ENCODE data around the gene LITAF. TPM values are rescaled to one million over a fixed set of nuclear protein-coding genes. Genes with fewer than 3 reads are reported as not detected.

LITAF gene
- total RNA-seq, 2 experiments from 2014 or later = 12.2 to 43.2 TPM

DNA sequence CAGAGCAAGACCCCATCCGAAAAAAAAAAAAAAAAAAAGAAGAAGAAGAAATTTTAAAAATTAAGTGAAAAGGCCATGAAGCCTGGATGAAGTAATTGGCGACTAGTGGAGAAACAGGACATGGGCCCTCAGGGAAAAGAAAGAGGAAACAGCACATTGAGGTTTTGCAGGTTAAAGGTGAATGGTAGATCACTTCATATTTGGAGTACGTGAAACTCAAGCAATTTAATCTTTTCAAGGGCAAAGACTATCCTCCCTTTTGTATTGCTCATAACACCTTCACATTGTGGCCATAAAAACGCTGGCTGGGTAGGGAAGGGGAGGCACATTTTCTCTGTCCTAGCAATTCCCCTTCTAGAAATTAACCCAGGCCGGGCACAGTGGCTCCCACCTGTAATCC lies 53.1 kb downstream of the LITAF start:
- Histone ChIP-seq H3K4me1 (ENCODE audit: insufficient read depth, low read length, poor library complexity, severe bottlenecking) (peaks cover 7% of the 10 kb centered on the region), H4K20me1 (ENCODE audit: insufficient read depth, low read length) (no peaks in the 10 kb centered on the region), H3K79me2 (ENCODE audit: insufficient read depth, low read depth, low read length) (no peaks in the 10 kb centered on the region), H3K27ac (ENCODE audit: low read depth, low read length, poor library complexity, severe bottlenecking) (no peak overlapping the region), H3K9me3 (ENCODE audit: low read length) (peaks cover 6% of the 10 kb centered on the region; the same call in 1 of the 2 replicates), H3K4me3 (ENCODE audit: low read depth, low read length, poor library complexity, severe bottlenecking) (no peak overlapping the region), H3K9me2 (ENCODE audit: insufficient read depth, low read length) (no peaks in the 10 kb centered on the region), H3K4me2 (ENCODE audit: low read length) (no peak overlapping the region), H3K36me3 (ENCODE audit: insufficient read depth, low read length) (no peaks in the 10 kb centered on the region), H2AFZ (ENCODE audit: low read length) (no peak overlapping the region)
- TF ChIP-seq, protein P1, sequence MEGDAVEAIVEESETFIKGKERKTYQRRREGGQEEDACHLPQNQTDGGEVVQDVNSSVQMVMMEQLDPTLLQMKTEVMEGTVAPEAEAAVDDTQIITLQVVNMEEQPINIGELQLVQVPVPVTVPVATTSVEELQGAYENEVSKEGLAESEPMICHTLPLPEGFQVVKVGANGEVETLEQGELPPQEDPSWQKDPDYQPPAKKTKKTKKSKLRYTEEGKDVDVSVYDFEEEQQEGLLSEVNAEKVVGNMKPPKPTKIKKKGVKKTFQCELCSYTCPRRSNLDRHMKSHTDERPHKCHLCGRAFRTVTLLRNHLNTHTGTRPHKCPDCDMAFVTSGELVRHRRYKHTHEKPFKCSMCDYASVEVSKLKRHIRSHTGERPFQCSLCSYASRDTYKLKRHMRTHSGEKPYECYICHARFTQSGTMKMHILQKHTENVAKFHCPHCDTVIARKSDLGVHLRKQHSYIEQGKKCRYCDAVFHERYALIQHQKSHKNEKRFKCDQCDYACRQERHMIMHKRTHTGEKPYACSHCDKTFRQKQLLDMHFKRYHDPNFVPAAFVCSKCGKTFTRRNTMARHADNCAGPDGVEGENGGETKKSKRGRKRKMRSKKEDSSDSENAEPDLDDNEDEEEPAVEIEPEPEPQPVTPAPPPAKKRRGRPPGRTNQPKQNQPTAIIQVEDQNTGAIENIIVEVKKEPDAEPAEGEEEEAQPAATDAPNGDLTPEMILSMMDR (conservative IDR thresholded peaks at IDR 0.05; ENCODE audit: low read length) = no peak
- no peak for TF ChIP-seq EZH2phosphoT487 (IDR thresholded peaks at IDR 0.05; ENCODE audit: borderline replicate concordance, low read depth, low read length)
- BruUV-seq (replicated peaks) = no TSS peak
- CTCF ChIA-PET (ENCODE audit: unreplicated experiment) = interaction anchor here (0.6 kb wide), 1 partner anchor 130 kb away, joined by 3 read pairs; no protein-coding TSS in a partner anchor
- DNase-seq (ENCODE audit: low spot score) = no peak
- POLR2A ChIA-PET = interaction anchor here (0.6 to 0.7 kb wide), 2 partner anchors 14 to 119 kb away, joined by 5 to 6 read pairs; no protein-coding TSS in a partner anchor
- intact Hi-C loops (cut with micrococcal nuclease; ENCODE audit: unreplicated experiment) = loop anchor here (2.0 kb wide), 1 partner anchor 127 kb away; no protein-coding TSS in a partner anchor

DNA sequence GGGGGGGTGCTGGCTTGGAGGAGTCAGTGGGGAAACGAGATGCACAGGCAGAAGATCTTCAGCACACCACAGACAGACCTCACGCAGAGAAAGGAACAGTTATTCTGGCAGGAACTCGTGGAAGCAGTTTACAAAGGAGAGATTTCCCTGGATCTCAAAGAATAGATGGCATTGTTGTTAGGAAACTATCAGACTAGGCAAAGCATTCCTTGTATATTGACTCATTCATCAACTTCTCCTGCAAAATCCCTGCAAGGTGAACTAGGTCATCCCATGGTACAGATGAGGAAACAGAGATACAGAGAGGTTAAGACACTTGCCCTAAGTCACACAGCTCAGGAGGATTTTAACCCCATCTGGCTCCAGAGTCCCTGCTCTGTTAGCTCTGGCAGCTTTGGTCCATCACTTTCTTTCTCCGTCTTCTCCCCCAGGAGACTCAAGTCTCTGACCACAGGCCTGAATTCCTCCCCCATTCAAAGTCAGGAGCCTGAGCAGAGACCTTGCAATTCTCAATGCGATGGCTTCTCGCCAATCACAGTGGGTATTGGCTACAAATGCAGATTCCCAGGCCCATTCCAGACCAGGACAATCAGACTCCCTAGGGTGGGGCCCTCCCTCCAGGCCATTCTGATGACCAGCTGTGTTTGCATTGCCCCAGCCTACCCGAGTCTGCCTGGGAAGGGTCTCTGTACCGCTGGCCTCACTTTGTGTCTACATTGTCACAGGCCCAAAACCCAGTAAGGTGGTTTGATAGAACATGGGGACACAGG lies 56.4 kb downstream of the LITAF start:
- H3K9me3 ChIP-seq (ENCODE audit: low read length) = peaks cover 6% of the 10 kb centered on the region; the same call in 1 of the 2 replicates
- no TSS peak for BruUV-seq (replicated peaks)
- H3K27ac ChIP-seq (ENCODE audit: low read depth, low read length, poor library complexity, severe bottlenecking) = no peak overlapping the region
- no peak overlapping the region for H3K4me3 ChIP-seq (ENCODE audit: low read depth, low read length, poor library complexity, severe bottlenecking)
- no peak overlapping the region for H3K4me2 ChIP-seq (ENCODE audit: low read length)
- H3K36me3 ChIP-seq (ENCODE audit: insufficient read depth, low read length) = no peaks in the 10 kb centered on the region
- H4K20me1 ChIP-seq (ENCODE audit: insufficient read depth, low read length) = no peaks in the 10 kb centered on the region
- intact Hi-C loops (cut with micrococcal nuclease; ENCODE audit: unreplicated experiment) = no loop called here
- no peak for DNase-seq (ENCODE audit: low spot score)
- H3K79me2 ChIP-seq (ENCODE audit: insufficient read depth, low read depth, low read length) = no peaks in the 10 kb centered on the region
- H2AFZ ChIP-seq (ENCODE audit: low read length) = no peak overlapping the region
- ChIA-PET POLR2A (no interaction called here), CTCF (ENCODE audit: unreplicated experiment) (no interaction called here)
- no peaks in the 10 kb centered on the region for H3K9me2 ChIP-seq (ENCODE audit: insufficient read depth, low read length)
- peaks cover 2% of the 10 kb centered on the region for H3K4me1 ChIP-seq (ENCODE audit: insufficient read depth, low read length, poor library complexity, severe bottlenecking)
- TF ChIP-seq, protein P1 (conservative IDR thresholded peaks at IDR 0.05; ENCODE audit: low read length) = no peak
- TF ChIP-seq EZH2phosphoT487 (IDR thresholded peaks at IDR 0.05; ENCODE audit: borderline replicate concordance, low read depth, low read length) = no peak

DNA sequence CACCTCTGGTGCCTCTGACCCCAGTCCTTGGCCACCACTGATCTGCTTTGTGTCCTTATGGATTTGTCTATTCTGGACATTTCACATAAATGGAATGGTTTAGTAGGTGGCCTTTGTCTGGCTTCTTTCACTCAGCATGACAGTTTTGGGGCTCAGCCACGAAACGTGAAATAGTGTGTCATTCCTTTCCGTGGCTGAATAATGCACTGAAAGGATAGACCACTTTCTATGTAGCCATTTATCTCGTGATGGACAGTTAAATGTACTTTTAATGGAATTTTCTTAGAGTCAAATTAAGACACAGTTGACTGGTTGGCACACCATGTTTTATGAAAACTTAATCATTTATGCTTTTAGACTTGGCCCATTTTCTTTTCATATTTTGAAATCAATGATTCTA lies 57.4 kb downstream of the LITAF start:
- Histone ChIP-seq H3K27ac (ENCODE audit: low read depth, low read length, poor library complexity, severe bottlenecking) (no peak overlapping the region), H3K4me1 (ENCODE audit: insufficient read depth, low read length, poor library complexity, severe bottlenecking) (no peaks in the 10 kb centered on the region), H3K4me2 (ENCODE audit: low read length) (no peak overlapping the region), H2AFZ (ENCODE audit: low read length) (no peak overlapping the region), H3K9me3 (ENCODE audit: low read length) (peaks cover 6% of the 10 kb centered on the region; the same call in 1 of the 2 replicates), H3K79me2 (ENCODE audit: insufficient read depth, low read depth, low read length) (no peaks in the 10 kb centered on the region), H4K20me1 (ENCODE audit: insufficient read depth, low read length) (no peaks in the 10 kb centered on the region), H3K9me2 (ENCODE audit: insufficient read depth, low read length) (no peaks in the 10 kb centered on the region), H3K4me3 (ENCODE audit: low read depth, low read length, poor library complexity, severe bottlenecking) (no peak overlapping the region), H3K36me3 (ENCODE audit: insufficient read depth, low read length) (no peaks in the 10 kb centered on the region)
- intact Hi-C loops (cut with micrococcal nuclease; ENCODE audit: unreplicated experiment) = no loop called here
- ChIA-PET POLR2A (interaction anchor here (0.6 to 1.6 kb wide), 2 partner anchors 101 to 208 kb away, joined by 4 read pairs; no protein-coding TSS in a partner anchor), CTCF (ENCODE audit: unreplicated experiment) (no interaction called here)
- no TSS peak for BruUV-seq (replicated peaks)
- TF ChIP-seq EZH2phosphoT487 (IDR thresholded peaks at IDR 0.05; ENCODE audit: borderline replicate concordance, low read depth, low read length) = no peak
- TF ChIP-seq, protein P1 (conservative IDR thresholded peaks at IDR 0.05; ENCODE audit: low read length) = no peak
- no peak for DNase-seq (ENCODE audit: low spot score)
